Stimulated activated CD8-positive, alpha-beta memory T cell treated with anti-CD3 and anti-CD28 coated beads, Interleukin-7, amount 100 ng/mL, for 1 hour (primary cell): ENCODE data around the gene PRKAR1B.

ENCODE experiments used
- DNase-seq, 2 donors: peaks; one replicate each; pipeline ENCODE4 v3.0.0-alpha.2; 2020; ENCODE audit warnings: low read depth in 2 of 2

Gene PRKAR1B

DNA sequence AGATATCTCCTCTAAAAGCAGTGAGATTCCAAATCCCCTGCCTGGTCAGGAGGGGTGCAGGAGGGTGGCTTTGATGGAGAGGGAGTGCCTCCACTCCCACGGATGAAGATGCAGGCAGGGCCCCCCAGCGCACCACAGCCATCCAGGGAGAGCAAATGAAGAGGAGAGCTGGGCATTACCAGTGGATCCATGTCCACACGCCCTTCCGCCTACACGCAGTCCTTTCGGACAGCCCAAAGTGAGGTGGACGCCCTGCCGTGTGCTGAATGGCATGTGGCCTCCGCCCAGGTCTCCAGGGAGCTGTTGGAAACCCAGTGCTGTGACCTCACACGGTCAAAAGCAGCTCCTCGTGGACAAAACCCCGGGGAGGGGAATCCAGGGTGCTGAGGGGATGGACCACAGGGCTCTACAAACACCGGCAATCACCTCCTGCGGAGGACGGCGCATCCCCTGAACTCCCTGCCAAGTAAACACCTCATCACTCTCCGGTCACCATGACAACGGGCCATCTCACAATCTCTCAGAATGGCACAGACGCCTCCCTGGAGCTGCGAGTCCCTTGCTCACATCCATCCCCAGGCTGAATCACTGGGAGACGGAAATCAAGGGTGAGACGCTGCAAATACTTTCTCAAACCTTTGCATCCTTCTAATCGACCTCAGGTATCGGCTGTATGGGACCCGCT is 35.6 kb downstream of the PRKAR1B start:
- DNase-seq = no peak

DNA sequence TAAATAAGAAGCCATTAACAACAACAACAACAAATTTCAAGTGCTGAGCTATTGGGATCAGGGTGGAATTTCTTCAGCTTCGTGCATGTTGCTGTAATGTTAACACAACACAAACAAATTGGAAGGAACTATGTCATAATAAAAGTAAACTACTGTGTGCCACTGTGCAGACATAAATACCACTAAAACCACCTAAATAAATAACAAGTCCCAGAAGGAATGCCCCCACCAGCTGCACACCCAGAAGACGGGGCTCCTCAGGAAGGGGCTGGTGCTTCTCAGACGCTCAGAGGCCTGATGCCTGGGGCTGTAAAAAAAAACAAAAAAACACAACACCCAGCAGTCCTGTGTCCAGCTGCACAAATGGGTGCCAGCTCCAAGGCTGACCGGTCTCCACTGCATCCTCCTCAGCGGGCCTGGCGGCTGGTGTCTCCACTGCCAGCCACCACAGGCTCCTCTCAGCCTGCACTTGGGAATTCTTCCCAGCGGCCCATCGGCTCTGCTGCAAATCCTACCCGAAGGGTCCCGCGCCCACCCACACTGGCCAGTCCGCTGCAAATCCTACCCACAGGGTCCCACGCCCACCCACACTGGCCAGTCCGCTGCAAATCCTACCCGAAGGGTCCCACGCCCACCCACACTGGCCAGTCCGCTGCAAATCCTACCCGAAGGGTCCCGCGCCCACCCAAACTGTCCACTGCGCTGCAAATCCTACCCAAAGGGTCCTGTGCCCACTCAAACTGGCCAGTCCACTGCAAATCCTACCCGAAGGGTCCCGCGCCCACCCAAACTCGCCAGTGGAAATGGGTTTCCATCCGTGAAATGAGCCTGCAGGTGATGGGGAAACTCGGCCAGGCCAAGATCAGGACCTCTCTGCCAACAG is 36.4 kb downstream of the PRKAR1B start:
- no peak for DNase-seq

DNA sequence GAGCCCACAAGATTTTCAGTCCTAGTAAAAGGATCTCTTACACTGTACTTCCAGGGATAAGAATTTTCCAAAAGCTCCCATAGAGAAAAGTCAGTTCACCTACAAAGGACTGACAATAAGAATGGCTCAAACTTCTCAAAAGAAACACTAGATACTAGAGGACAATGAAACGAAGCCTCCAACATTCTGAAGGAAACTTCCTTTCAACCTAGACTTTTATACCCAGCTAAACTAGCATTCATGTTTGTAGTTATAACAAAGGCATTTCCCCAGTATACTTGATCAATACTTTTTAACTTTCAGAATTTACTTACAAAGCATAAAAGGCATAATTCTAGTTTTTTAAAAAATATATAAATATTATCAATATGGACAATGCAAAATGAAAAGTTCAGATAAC is 41.5 kb downstream of the PRKAR1B start:
- no peak for DNase-seq

DNA sequence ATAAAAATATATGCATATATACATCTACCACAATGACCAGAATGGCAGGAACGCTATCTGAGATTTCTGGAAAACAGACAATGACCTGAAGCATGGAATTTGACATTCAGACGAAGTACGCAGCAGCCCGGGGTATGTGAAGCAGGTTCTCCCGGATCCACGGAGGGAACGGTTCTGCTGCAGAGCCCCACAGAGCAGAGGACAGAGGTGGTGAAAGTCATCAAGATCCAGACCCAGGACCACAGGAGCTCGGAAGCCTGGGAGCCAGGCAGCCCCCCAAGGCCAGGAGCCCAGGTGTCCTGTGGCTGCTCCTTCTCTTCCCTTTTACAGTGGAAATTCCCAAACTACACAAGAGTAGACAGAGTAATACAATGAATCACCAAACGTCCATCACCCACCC is 42.7 kb downstream of the PRKAR1B start:
- DNase-seq = no peak

DNA sequence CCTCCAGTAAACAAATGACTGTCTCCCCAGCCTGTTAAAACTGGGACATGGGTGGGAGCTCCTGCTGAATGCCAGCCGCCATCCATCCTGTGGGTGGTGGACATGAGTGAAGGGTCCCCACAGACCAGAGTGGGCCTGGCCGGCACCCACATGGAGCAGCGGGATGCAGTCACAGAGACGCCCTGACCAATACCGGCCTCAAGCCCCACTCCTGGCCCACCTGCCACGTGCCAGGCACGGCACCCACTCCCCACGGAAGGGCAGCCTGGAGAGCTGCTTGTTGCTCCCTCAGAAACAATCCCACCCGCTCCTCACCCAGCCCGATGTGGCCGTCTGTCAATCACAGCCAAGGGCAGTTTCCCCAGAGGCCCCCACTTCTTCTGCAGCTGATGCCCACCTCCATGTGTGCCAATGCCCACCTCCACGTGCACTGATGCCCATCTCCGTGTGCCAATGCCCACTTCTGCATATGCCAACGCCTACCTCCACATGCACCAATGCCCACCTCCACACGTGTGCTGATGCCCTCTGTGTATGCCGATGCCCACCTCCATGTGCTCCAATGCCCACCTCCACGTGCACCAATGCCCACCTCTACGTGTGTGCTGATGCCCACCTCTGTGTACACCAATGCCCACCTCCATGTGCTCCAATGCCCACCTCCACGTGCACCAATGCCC is 43.4 kb downstream of the PRKAR1B start:
- no peak for DNase-seq

DNA sequence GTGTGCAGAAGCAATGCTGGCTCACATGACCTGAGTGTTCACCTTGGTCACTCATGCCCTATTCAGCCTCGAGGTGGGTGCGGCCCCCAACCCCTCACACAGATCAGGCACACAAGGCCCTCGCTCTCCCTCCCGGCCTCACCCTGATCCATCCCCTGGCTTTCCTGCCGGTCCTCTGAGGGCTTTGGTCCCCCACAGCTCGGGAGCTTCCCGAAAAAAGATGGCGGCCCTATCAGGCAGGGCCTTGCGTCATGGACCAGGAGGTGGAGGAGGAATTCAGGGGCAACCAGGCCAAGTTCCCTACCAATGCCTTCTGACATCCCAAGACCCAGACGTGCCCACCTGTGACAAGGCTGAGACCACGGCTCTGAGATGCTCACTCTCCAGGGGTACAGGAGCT is 44.3 kb downstream of the PRKAR1B start:
- DNase-seq = no peak

DNA sequence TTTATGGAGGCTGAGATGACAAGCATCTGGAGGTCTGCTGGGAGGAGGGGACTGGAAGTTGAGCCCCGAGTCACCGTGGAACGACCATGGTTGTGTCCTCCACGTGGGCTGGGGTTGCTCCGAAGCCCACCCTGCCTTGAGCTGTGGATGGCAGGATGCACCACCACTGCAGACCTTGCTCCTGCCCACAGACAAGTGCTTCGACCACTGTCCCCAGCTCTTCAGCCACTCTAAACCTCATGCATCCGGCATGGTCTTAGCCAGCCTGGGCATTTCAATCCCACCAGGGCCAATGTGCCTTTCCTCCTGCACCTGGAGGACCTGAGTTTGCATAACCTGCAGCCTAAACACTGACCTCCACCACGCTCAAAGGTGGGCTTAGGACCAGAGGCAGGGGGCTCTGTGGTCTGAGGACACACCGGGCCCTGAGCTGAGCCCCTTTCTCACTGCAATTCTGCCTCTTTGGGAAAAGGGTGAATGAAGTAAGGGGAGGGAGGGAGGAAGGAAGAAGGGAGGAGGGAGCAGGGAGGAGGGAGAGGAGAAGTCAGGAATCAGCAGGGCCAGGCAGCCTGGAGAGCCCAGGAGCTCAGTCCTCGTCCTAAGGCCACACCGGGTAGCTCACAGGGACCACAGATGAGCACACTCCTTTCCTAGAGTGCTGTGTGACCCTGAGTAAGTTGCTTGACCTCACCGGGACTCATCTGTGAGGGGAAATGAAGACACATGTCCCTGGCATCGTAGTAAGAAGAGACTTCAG is 45.4 kb downstream of the PRKAR1B start:
- no peak for DNase-seq

DNA sequence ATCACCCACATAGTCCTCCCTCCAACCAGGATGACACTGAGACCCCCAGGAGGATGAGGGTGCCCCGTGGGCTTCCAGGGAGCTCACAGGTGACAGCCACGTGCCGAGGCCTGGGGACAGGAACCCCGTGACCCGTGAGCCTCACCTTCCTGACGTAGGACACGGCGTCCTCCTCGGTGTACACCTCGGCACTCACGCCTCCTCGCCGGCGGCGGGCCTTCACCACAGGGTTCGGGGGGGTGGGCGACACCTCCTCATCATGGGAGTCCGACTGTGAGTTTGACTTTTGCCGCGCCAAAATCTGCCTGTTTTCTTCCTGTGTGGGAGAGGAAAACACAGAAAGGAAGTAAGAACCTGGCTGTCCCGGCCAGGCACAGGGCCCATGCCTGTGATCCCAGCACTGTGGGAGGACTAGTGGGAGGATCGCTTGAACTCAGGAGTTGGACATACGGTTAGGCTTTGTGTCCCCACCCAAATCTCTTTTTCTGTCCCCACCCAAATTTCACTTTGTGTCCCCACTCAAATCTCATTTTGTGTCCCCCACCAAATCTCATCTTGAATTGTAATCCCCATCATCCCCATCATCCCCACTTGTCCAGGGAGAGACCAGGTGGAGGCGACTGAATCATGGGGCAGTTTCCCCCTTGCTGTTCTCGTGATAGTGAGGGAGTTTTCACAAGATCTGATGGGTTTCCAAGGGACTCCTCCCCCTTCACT is 46.5 kb downstream of the PRKAR1B start:
- DNase-seq = no peak

DNA sequence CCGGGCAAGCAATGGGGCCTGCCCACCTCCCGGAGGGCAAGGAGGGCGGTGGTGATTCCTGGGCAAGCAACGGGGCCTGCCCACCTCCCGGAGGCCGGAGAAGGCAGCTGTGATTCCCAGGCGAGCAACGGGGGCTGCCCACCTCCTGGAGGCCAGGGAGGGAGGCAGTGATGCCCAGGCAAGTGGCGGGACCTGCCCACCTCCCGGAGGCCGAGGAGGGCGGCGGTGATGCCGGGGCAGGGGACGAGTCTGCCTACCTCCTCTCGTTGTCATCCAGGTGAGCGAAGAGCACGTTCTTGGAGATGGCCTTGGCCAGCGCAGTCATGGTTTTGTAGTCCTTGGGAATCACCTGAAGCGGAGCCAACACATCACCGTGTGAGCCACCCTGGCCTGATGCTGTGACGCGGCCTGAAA is 50.1 kb downstream of the PRKAR1B start:
- DNase-seq = no peak

DNA sequence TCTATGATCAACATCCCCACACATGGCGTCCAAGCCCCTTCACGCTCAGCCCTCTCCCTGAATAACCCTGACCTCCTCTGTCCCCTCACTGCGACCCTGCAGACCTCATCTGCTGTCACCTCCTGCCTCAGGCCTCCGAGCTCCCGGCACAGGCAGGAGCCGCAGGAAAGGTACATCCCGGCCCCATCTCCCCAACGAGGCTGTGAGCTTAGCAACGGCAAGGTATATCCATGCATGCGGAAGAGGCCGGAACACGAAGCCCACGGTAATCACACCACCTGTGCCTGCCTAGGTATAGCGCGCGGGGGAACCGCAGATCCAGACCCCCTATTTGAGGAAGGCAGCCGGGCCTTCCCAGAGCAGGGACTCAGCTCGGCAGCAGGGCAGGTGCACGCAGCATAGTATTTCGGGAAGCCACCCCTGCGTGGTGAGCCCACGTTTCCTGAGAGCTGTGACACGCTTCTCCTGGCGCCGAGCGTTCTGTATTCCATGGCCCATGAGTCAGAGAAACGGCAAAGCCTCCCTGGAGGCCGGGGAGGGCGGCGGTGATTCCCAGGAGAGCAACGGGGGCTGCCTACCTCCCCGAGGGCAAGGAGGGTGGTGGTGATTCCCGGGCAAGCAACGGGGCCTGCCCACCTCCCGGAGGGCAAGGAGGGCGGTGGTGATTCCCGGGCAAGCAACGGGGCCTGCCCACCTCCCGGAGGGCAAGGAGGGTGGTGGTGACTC is 50.7 kb downstream of the PRKAR1B start:
- no peak for DNase-seq

DNA sequence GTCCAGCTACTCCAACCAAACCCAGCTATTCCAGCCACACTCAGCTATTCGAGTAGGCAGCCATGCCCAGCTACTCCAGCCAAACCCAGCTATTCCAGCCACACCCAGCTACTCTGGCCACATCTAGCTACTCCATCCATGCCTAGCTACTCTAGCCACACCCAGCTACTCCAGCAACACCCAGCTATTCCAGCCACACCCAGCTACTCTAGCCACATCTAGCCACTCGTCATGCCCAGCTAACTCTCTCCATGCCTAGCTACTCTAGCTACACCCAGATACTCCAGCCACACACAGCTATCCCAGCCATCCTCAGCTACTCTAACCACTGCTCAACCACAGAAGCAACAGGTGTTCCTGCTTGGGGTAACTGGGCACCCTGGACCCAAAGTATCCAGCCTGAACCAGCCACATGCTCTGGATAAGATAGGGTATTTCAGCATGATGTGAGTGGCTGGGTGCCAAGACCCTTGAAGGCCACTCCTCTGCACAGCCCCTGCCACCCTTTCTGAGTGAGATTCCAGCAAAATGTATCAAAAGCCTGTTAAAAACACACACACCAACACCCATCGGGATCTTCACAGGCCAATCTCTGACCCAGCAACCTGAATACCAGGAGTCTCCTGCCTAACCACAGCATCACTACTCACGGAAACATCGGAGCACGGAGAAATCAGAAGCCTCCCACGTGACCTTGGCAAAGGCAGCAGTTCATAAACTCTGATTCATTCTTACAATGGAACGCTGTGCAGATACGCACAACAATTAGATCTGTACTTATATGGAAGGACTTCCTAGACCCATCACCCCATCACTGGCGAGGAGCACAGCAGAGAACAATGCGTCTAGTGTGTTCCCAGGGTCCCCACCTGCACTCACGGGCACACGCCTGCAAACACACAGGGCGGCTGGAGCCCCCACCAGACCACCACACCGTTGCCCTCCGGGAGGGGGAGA is 52.3 kb downstream of the PRKAR1B start:
- DNase-seq = no peak

DNA sequence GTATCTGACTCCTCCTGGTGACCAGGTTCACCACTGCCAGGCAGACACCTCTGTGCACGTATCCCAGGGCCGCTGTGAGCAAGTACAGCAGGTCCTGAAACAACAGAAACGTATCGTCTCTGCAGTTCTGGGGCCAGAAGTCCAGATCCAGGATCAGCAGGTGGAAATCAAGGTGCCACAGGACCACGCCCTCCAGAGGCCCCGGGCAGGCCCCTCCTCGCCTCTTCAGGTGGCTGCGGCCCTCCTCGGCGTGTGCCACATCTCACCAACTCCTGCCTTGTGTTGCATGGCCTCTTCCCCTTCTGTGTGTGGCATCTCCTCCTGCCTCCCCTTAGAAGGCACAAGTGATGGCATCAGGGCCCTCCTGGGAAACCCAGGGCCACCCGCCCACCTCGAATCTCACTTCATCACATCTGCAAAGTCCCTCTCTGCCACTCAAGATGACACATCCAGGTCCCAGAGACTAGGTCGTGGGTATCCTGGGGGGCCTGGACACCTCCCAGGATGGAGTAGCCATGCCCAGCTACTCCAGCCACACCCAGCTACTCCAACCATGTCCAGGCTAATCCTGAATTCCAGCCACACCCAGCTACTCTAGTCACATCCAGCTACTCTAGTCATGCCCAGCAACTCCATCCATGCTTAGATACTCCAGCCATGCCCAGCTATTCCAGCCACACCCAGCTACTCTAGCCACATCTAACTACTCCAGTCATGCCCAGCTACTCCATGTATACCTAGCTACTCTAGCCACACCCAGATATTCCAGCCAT is 53.2 kb downstream of the PRKAR1B start:
- DNase-seq = no peak

DNA sequence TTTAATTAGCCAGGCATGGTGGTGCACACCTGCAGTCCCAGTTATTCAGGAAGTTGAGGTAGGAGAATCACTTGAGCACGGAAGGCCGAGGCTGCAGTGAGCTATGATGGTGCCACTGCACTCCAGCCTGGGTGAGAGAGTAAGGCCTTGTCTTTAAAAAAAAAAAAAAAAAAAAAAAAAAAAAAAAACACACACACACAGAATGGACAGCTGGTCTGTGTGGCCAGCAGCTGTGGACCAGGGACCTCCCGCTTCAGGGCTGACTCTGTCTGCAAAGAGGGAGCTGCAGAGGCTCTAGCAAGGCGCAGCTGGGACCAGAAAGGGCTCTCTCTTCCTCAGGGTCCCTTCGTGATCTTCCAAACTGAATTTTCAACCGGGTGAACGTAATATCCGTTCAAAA is 54.2 kb downstream of the PRKAR1B start:
- no peak for DNase-seq

DNA sequence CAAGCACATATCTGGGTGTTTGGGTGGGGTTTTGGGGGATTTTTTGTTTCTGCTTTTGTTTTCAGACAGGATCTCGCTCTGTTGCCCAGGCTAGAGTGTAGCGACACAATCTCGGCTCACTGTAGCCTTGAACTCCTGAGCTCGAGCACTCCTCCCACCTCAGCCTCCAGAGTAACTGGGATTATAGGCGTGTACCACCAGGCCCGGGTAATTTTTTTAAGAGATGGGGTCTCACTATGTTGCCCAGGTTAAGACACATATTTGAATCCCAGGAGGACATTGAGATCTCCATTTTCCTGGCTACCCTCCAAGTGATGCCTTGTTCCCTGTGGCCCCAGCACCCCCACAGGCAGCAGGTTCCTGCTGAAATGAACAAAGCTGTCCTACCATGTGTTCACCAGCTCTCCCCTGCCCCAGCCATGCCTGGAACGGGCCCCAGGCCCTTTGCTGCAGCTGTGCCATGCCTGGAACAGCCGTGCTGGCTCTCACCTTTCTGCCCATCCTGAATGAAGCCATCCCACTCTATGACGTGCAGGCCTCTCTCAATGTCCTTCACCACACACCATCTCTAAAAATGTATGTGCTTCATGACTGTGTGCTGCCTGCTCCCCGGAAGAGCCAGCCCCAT is 55.6 kb downstream of the PRKAR1B start:
- DNase-seq = no peak

DNA sequence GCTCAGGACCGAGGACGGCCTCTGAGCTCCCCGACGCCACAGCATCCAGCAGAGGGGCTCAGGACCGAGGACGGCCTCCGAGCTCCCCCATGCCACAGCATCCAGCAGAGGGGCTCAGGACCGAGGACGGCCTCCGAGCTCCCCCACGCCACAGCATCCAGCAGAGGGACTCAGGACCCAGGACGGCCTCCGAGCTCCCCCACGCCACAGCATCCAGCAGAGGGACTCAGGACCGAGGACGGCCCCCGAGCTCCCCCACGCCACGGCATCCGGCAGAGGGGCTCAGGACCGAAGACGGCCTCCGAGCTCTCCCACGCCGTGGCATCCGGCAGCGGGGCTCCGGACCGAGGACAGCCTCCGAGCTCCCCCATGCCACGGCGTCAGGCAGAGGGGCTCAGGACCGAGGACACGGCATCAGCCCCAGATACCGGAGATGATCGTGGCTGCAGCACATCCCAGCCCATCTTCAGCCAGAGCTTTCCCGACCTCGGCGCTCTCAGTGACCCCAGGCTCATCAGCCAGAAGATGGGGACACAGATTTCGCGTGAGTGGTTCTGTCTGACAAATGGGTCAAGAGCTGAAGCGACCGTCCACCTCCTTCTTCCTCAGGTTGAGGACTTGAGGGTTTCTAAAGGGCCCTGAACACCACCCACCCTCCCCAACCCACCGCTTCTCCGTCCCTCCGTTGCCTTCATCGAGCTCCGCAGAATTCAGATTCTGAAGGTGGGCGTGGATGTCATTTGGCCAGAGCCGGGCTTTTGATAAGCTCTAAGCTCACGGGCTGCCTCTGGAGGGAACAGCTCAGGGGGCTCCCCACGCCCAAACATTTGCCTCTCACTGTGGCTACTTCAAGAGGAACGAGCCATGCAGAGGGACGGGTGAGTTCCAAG is 56.3 kb downstream of the PRKAR1B start:
- no peak for DNase-seq

DNA sequence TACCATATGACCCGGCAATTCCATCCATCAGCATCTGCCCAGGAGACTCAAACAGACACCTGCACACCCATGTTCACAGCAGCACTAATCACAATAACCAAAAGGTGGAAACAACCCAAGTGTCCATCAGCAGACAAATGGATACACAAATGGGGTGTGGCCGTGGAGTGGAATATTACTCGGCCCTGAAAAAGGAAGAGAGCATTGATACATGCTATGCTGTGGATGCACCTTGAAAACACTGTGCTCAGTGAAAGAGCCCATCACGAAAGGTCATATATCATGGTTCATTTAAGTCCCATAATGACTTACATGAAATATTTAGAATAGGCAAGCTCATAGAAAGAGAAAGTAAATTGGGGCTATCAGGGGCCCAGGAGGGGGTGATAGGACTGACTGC is 58.1 kb downstream of the PRKAR1B start:
- DNase-seq = no peak
